Astrocyte (in vitro differentiated cells and primary cell): ENCODE results near the gene SHQ1. TPM values are rescaled to one million over a fixed set of nuclear protein-coding genes. Genes with fewer than 3 reads are reported as not detected.

Source experiments
- DNase-seq: peaks from one replicate; pipeline ENCODE4 v3.0.0-alpha.2; 2010; ENCODE audit warnings: low read depth
- FAIRE-seq: peaks from 2 replicates; lab custom pipeline; 2011; peaks lifted over from hg19 to GRCh38; lab: Jason Lieb, UNC
- H2AFZ ChIP-seq: 2 replicates; pipeline ENCODE4 v1.6.0; 2012; ENCODE audit warnings: low read depth, low read length, inconsistent platforms
- H3K27ac ChIP-seq: 2 replicates; pipeline ENCODE4 v1.5.1; 2011; ENCODE audit warnings: low read depth, low read length, inconsistent platforms
- H3K27me3 ChIP-seq: 2 replicates; pipeline ENCODE4 v1.6.0; 2011; ENCODE audit warnings: low read length, inconsistent platforms; ENCODE audit not compliant: insufficient read depth
- H3K36me3 ChIP-seq: 2 replicates; pipeline ENCODE4 v1.5.1; 2011; ENCODE audit warnings: low read length, inconsistent platforms; ENCODE audit not compliant: insufficient read depth
- H3K4me1 ChIP-seq: 2 replicates; pipeline ENCODE4 v1.5.1; 2011; ENCODE audit warnings: low read length, inconsistent platforms; ENCODE audit not compliant: insufficient read depth
- H3K4me2 ChIP-seq: 2 replicates; pipeline ENCODE4 v1.6.0; 2012; ENCODE audit warnings: low read length, inconsistent platforms
- H3K4me3 ChIP-seq: 2 replicates; pipeline ENCODE4 v1.5.1; 2011; ENCODE audit warnings: low read depth, mild to moderate bottlenecking, low read length, inconsistent platforms; ENCODE audit not compliant: insufficient read depth
- H3K79me2 ChIP-seq: 2 replicates; pipeline ENCODE4 v1.6.0; 2012; ENCODE audit warnings: mild to moderate bottlenecking, low read length, inconsistent platforms; ENCODE audit not compliant: insufficient read depth
- H3K9ac ChIP-seq: 2 replicates; pipeline ENCODE4 v1.6.0; 2012; ENCODE audit warnings: mild to moderate bottlenecking, low read length, inconsistent platforms
- H3K9me3 ChIP-seq: 2 replicates; pipeline ENCODE4 v1.5.1; 2012; ENCODE audit warnings: low read depth, mild to moderate bottlenecking, low read length, inconsistent platforms; ENCODE audit not compliant: insufficient read depth
- H4K20me1 ChIP-seq: 2 replicates; pipeline ENCODE4 v1.6.0; 2012; ENCODE audit warnings: low read length, inconsistent platforms; ENCODE audit not compliant: insufficient read depth
- H3K27ac Mint-ChIP-seq: one replicate; pipeline ENCODE4 v1.8.0; 2021; ENCODE audit warnings: mild to moderate bottlenecking, mixed read lengths; ENCODE audit not compliant: unreplicated experiment
- H3K27me3 Mint-ChIP-seq: one replicate; pipeline ENCODE4 v1.8.0; 2021; ENCODE audit warnings: low read depth, mixed read lengths; ENCODE audit not compliant: unreplicated experiment
- H3K36me3 Mint-ChIP-seq: one replicate; pipeline ENCODE4 v1.8.0; 2021; ENCODE audit warnings: low read depth, mixed read lengths; ENCODE audit not compliant: unreplicated experiment
- H3K4me1 Mint-ChIP-seq: one replicate; pipeline ENCODE4 v1.8.0; 2021; ENCODE audit warnings: low read depth, mixed read lengths; ENCODE audit not compliant: unreplicated experiment
- H3K4me3 Mint-ChIP-seq: one replicate; pipeline ENCODE4 v1.8.0; 2021; ENCODE audit warnings: mild to moderate bottlenecking, moderate library complexity, mixed read lengths; ENCODE audit not compliant: unreplicated experiment
- H3K9me3 Mint-ChIP-seq: one replicate; pipeline ENCODE4 v1.8.0; 2021; ENCODE audit warnings: mild to moderate bottlenecking, mixed read lengths; ENCODE audit not compliant: unreplicated experiment
- CTCF ChIP-seq: IDR thresholded peaks from 2 replicates; pipeline ENCODE4 v1.5.1; 2011; ENCODE audit warnings: low read depth, mild to moderate bottlenecking, inconsistent platforms, low read length, moderate library complexity; ENCODE audit not compliant: insufficient read depth
- EZH2 ChIP-seq: IDR thresholded peaks from 2 replicates; pipeline ENCODE4 v1.6.1; 2012; ENCODE audit warnings: mild to moderate bottlenecking, low read length, inconsistent platforms; ENCODE audit not compliant: insufficient read depth
- total RNA-seq: library from RNA; stranded (reverse); gene quantifications from 2 replicates; pipeline ENCODE4 v1.2.1, GENCODE V29; 2021

The SHQ1 gene
- total RNA-seq, 1 donor from 2014 or later, result 28.4 TPM

- no peaks in the 10 kb centered on the region for H3K9me3 Mint-ChIP-seq
- H3K27me3 Mint-ChIP-seq, result no peaks in the 10 kb centered on the region
- H3K4me3 Mint-ChIP-seq, result no peak overlapping the region
- H3K4me3 ChIP-seq, result no peak overlapping the region
- no peak for DNase-seq
- H3K4me1 ChIP-seq, result peaks cover 8% of the 10 kb centered on the region
- H3K9ac ChIP-seq, result no peak overlapping the region
- H3K27ac Mint-ChIP-seq, result no peak overlapping the region
- no peak overlapping the region for H3K4me2 ChIP-seq
- H3K9me3 ChIP-seq, result no peaks in the 10 kb centered on the region
- H3K79me2 ChIP-seq, result no peaks in the 10 kb centered on the region
- H3K36me3 ChIP-seq, result peaks cover 3% of the 10 kb centered on the region
- H3K27ac ChIP-seq, result no peak overlapping the region
- peaks cover 15% of the 10 kb centered on the region for H3K4me1 Mint-ChIP-seq
- no peak for FAIRE-seq
- H3K27me3 ChIP-seq, result no peaks in the 10 kb centered on the region
- no peak overlapping the region for H2AFZ ChIP-seq
- peaks cover 3% of the 10 kb centered on the region for H3K36me3 Mint-ChIP-seq
- H4K20me1 ChIP-seq, result peaks cover 11% of the 10 kb centered on the region
- TF ChIP-seq CTCF (no peak), EZH2 (no peak)
These were observed 33.9 kb downstream of the SHQ1 start for GRCh38 chr3:72814308-72814707.

GRCh38 chr3:72812201-72812600, 36.0 kb downstream of the SHQ1 start:
- FAIRE-seq (no peak), DNase-seq (no peak)
- TF ChIP-seq EZH2, result no peak
- no peak for TF ChIP-seq CTCF
- Histone ChIP-seq H3K9me3 (no peaks in the 10 kb centered on the region), H3K79me2 (no peaks in the 10 kb centered on the region), H3K36me3 (peaks cover 3% of the 10 kb centered on the region), H3K4me3 (no peak overlapping the region), H4K20me1 (no peaks in the 10 kb centered on the region), H3K4me2 (no peak overlapping the region), H3K27ac (no peak overlapping the region), H3K27me3 (no peaks in the 10 kb centered on the region), H3K4me1 (no peaks in the 10 kb centered on the region), H2AFZ (no peak overlapping the region), H3K9ac (no peak overlapping the region)
- no peaks in the 10 kb centered on the region for H3K27me3 Mint-ChIP-seq
- no peak overlapping the region for H3K4me3 Mint-ChIP-seq
- H3K36me3 Mint-ChIP-seq, result peaks cover 3% of the 10 kb centered on the region
- H3K9me3 Mint-ChIP-seq, result no peaks in the 10 kb centered on the region
- peaks cover 6% of the 10 kb centered on the region for H3K4me1 Mint-ChIP-seq
- H3K27ac Mint-ChIP-seq, result no peak overlapping the region

GRCh38 chr3:72811571-72811970, 36.7 kb downstream of the SHQ1 start:
- Histone ChIP-seq H3K36me3 (peaks cover 3% of the 10 kb centered on the region), H3K27me3 (no peaks in the 10 kb centered on the region), H3K4me1 (no peaks in the 10 kb centered on the region), H2AFZ (no peak overlapping the region), H3K4me2 (no peak overlapping the region), H3K9me3 (no peaks in the 10 kb centered on the region), H3K79me2 (no peaks in the 10 kb centered on the region), H3K9ac (no peak overlapping the region), H3K27ac (no peak overlapping the region), H4K20me1 (no peaks in the 10 kb centered on the region), H3K4me3 (no peak overlapping the region)
- Mint-ChIP-seq H3K9me3 (no peaks in the 10 kb centered on the region), H3K36me3 (peaks cover 6% of the 10 kb centered on the region), H3K27ac (no peak overlapping the region), H3K27me3 (no peaks in the 10 kb centered on the region), H3K4me1 (peaks cover 6% of the 10 kb centered on the region), H3K4me3 (no peak overlapping the region)
- peak; percentile 34 for FAIRE-seq
- DNase-seq, result no peak
- TF ChIP-seq EZH2 (no peak), CTCF (no peak)
